Measurements from ENCODE around the gene SEC14L2.

DNA sequence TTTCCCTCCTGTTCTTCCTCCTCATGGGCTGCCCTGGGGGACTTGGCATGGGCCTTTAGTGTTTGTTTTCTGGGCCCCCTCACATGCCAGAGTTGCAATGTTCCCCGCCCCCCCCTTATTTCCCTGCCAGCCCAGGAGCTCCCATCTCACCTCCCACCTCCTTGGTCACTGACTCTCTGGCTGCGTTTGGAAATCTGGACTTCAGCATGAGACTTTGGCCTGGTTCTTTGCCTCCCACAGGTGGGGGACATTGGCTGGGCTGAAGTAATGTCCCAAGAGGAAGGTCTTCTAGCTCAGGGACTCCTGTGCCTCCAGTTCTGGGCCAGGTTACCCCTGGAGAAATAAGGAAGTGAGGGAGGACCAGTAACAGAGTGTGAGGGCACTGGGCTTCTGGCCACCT, 35.7 kb downstream of the SEC14L2 start:
- TF ChIP-seq, protein P1, sequence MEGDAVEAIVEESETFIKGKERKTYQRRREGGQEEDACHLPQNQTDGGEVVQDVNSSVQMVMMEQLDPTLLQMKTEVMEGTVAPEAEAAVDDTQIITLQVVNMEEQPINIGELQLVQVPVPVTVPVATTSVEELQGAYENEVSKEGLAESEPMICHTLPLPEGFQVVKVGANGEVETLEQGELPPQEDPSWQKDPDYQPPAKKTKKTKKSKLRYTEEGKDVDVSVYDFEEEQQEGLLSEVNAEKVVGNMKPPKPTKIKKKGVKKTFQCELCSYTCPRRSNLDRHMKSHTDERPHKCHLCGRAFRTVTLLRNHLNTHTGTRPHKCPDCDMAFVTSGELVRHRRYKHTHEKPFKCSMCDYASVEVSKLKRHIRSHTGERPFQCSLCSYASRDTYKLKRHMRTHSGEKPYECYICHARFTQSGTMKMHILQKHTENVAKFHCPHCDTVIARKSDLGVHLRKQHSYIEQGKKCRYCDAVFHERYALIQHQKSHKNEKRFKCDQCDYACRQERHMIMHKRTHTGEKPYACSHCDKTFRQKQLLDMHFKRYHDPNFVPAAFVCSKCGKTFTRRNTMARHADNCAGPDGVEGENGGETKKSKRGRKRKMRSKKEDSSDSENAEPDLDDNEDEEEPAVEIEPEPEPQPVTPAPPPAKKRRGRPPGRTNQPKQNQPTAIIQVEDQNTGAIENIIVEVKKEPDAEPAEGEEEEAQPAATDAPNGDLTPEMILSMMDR (conservative IDR thresholded peaks at IDR 0.05; ENCODE audit: low read depth in 2 of 2) = no peak
- TF ChIP-seq POLR2AphosphoS5 (IDR thresholded peaks at IDR 0.05; ENCODE audit: low read depth) = no peak
- no peak for TF ChIP-seq EZH2 (IDR thresholded peaks at IDR 0.05; ENCODE audit: low read depth, unreplicated experiment)
